ENCODE data around the gene AKR1E2.

The AKR1E2 gene

DNA sequence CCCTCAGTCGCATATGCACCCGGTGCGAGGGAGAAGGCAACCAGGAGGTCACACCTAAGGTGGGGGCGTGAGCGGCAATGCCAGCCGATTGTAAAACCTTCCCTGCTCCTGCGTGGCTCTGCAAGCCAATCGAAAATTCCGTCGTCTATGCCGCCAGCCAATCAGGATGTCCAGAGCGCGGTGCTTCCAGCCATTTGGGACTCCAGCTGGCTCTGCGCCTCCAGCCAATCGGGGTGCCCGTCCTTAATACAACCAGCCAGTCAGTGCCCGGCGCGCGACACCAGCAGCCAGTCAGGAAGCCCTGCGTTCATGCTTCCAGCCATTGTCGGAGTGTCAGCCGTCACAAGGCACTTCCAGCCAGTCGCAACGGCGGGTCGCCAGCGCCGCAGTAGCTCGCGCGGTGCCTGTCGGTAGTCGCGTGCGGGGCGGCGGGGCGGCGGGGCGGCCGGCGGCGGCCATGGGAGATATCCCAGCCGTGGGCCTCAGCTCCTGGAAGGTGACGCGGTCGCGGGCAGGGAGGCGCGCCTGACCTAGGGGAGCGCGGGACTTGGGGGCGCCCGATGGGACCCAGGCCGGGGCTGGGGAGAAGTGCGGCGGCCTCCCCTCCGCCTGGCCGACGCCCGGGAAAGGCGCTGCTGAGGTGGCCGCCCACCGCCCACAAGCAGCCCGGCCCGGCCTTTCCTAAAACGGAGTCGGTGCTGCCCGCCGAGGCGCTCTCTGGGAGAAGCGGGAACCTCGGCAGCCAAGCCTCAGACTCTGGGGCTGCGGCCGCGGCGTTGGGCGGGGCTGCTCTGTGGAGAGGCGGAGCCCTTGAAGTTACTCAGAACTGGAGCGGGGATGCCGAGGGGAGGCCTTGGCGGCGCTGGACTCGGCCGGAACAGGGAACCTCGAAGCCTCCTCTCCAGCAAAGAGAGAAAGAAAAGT lies at the start of gene AKR1E2:
Gene AKR1E2, plus strand, starts transcription at position 340 of the 924 bp plus-strand sequence. Its CDS starts 118 bp downstream, at position 458.
- TF ChIP-seq CTCF (IDR thresholded peaks at IDR 0.05; ENCODE audit: insufficient read depth, low read length, poor library complexity, severe bottlenecking) = no peak
- TF ChIP-seq EZH2phosphoT487 (conservative IDR thresholded peaks at IDR 0.05; ENCODE audit: low read length) = no peak
- Histone ChIP-seq H3K79me2 (ENCODE audit: insufficient read depth, low read length) (no peaks in the 10 kb centered on the region), H3K27ac (ENCODE audit: low read depth, low read length) (no peak within 1 kb of the TSS), H3K9me3 (ENCODE audit: insufficient read depth, low read length) (no peaks in the 10 kb centered on the region), H3K4me3 (ENCODE audit: insufficient read depth, low read length, poor library complexity, severe bottlenecking) (no peak within 1 kb of the TSS), H3K9ac (ENCODE audit: low read length) (no peak within 1 kb of the TSS), H3K9me2 (replicated peaks; ENCODE audit: insufficient read depth, low read length) (no peaks in the 10 kb centered on the region), H3K27me3 (ENCODE audit: low read length) (no peaks in the 10 kb centered on the region), H3K36me3 (ENCODE audit: low read length) (no peaks in the 10 kb centered on the region), H4K20me1 (ENCODE audit: low read depth, low read length) (no peaks in the 10 kb centered on the region), H2AFZ (ENCODE audit: low read depth, low read length, severe bottlenecking) (no peak within 1 kb of the TSS), H3F3A (ENCODE audit: insufficient read depth) (no peaks in the 10 kb centered on the region), H3K4me2 (ENCODE audit: low read depth, low read length, poor library complexity, severe bottlenecking) (no peak within 1 kb of the TSS)

DNA sequence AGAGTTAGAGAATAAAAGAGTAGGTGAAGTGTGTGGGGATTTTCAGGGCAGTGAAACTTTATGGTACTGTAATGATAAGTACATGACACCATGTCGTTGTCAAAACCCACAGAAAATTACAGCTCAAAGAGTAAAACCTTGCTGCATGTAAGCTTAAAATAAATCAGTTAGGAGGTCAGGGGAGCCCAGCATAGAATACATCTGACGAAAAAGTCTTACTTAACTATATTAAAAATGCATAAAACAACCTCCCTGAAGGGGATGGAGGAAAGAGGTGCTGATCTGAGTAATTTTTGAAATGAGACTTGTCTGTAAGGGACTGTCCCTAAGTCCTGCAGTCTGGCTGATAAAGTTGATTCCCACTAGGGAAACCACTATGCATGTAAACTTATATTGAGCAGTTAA lies 49.8 kb upstream of the AKR1E2 start:
- no peak for TF ChIP-seq EZH2phosphoT487 (conservative IDR thresholded peaks at IDR 0.05; ENCODE audit: low read length)
- TF ChIP-seq CTCF (IDR thresholded peaks at IDR 0.05; ENCODE audit: insufficient read depth, low read length, poor library complexity, severe bottlenecking) = no peak
- Histone ChIP-seq H4K20me1 (ENCODE audit: low read depth, low read length) (no peaks in the 10 kb centered on the region), H3K9ac (ENCODE audit: low read length) (no peak overlapping the region), H3K27me3 (ENCODE audit: low read length) (no peaks in the 10 kb centered on the region), H3K79me2 (ENCODE audit: insufficient read depth, low read length) (no peaks in the 10 kb centered on the region), H2AFZ (ENCODE audit: low read depth, low read length, severe bottlenecking) (no peak overlapping the region), H3K27ac (ENCODE audit: low read depth, low read length) (no peak overlapping the region), H3F3A (ENCODE audit: insufficient read depth) (no peaks in the 10 kb centered on the region), H3K4me2 (ENCODE audit: low read depth, low read length, poor library complexity, severe bottlenecking) (no peak overlapping the region), H3K9me2 (replicated peaks; ENCODE audit: insufficient read depth, low read length) (no peaks in the 10 kb centered on the region), H3K9me3 (ENCODE audit: insufficient read depth, low read length) (no peaks in the 10 kb centered on the region), H3K4me3 (ENCODE audit: insufficient read depth, low read length, poor library complexity, severe bottlenecking) (no peak overlapping the region), H3K36me3 (ENCODE audit: low read length) (no peaks in the 10 kb centered on the region)

GRCh38 chr10:4778761-4779160 lies 47.2 kb upstream of the AKR1E2 start:
- no peak for TF ChIP-seq EZH2phosphoT487 (conservative IDR thresholded peaks at IDR 0.05; ENCODE audit: low read length)
- TF ChIP-seq CTCF (IDR thresholded peaks at IDR 0.05; ENCODE audit: insufficient read depth, low read length, poor library complexity, severe bottlenecking) = no peak
- Histone ChIP-seq H3K27ac (ENCODE audit: low read depth, low read length) (no peak overlapping the region), H2AFZ (ENCODE audit: low read depth, low read length, severe bottlenecking) (no peak overlapping the region), H3K9ac (ENCODE audit: low read length) (no peak overlapping the region), H3K4me2 (ENCODE audit: low read depth, low read length, poor library complexity, severe bottlenecking) (no peak overlapping the region), H3K27me3 (ENCODE audit: low read length) (no peaks in the 10 kb centered on the region), H4K20me1 (ENCODE audit: low read depth, low read length) (no peaks in the 10 kb centered on the region), H3K9me2 (replicated peaks; ENCODE audit: insufficient read depth, low read length) (no peaks in the 10 kb centered on the region), H3F3A (ENCODE audit: insufficient read depth) (no peaks in the 10 kb centered on the region), H3K79me2 (ENCODE audit: insufficient read depth, low read length) (no peaks in the 10 kb centered on the region), H3K9me3 (ENCODE audit: insufficient read depth, low read length) (no peaks in the 10 kb centered on the region), H3K36me3 (ENCODE audit: low read length) (no peaks in the 10 kb centered on the region), H3K4me3 (ENCODE audit: insufficient read depth, low read length, poor library complexity, severe bottlenecking) (no peak overlapping the region)

All from SU-DHL-6 (cell line).